ENCODE measurements around the gene NSFL1C.

NSFL1C gene

GRCh38 chr20:1473246-1474220, 6.9 kb upstream of the NSFL1C start:
- no peak for FAIRE-seq
- no peak for TF ChIP-seq CTCF (IDR thresholded peaks at IDR 0.05; ENCODE audit: insufficient read depth, missing control alignments)
- DNase-seq (ENCODE audit: insufficient read length, low spot score), result no peak

DNA sequence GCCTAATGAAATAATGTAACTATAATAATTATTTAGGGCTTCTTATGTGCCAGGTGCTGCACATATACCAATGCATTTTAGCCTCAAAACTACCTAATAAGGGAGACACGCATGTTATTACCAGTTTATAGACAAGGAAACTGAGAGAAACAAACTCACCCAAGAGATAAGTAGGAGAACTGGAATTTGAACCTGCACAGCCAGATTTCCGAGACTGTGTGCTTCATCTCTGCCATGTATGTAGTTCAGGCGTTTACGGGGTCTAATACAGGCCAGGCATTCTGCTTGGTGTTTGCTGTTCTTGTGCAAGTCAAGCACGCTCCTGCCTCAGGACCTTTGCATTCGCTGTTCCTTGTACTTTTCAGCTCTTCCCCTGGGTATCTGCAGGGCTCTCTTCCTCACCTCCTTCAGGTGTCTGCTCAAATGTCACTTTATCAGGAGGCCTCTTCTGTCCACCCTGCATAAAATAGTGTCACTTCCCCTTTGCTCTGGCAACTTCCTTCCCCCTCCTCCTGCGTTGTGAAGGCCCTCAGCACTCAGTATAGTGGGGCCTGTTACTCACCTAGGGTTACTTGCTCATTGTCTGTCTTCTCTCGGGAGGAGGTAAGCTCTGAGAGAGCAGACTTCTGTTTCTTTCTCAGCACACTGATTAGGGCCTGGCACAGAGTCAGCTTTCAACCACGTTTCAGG, 6.1 kb upstream of the NSFL1C start:
- DNase-seq (ENCODE audit: insufficient read length, low spot score), result no peak
- no peak for TF ChIP-seq CTCF (IDR thresholded peaks at IDR 0.05; ENCODE audit: insufficient read depth, missing control alignments)
- no peak for FAIRE-seq

DNA sequence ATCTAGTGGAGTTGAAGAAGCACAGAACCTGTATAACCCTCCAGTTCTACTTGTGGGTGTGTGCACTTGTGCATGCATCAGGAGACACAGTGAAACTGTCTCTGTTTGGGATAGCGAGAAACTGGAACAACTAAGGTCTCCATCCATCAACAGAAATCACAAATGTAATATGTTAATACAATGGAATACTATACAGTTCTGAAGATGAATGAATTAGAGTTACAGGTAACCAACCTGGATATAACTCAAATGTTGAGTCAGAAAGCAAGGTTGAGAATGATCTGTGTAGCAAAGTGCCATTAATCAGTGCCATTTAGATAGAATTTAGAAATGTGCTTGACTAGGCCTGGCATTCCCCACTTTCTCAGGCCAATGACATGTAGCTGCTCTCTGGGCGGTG, 4.6 kb upstream of the NSFL1C start:
- no peak for FAIRE-seq

GRCh38 chr20:1469925-1470571, 3.4 kb upstream of the NSFL1C start:
- no peak for FAIRE-seq
- no peak for DNase-seq (ENCODE audit: insufficient read length, low spot score)
- TF ChIP-seq CTCF (IDR thresholded peaks at IDR 0.05; ENCODE audit: insufficient read depth, missing control alignments), result peak; percentile 74

More for the DNA sequence above, 4.6 kb upstream of the NSFL1C start:
- no peak for DNase-seq (ENCODE audit: insufficient read length, low spot score)
- no peak for TF ChIP-seq CTCF (IDR thresholded peaks at IDR 0.05; ENCODE audit: insufficient read depth, missing control alignments)

DNA sequence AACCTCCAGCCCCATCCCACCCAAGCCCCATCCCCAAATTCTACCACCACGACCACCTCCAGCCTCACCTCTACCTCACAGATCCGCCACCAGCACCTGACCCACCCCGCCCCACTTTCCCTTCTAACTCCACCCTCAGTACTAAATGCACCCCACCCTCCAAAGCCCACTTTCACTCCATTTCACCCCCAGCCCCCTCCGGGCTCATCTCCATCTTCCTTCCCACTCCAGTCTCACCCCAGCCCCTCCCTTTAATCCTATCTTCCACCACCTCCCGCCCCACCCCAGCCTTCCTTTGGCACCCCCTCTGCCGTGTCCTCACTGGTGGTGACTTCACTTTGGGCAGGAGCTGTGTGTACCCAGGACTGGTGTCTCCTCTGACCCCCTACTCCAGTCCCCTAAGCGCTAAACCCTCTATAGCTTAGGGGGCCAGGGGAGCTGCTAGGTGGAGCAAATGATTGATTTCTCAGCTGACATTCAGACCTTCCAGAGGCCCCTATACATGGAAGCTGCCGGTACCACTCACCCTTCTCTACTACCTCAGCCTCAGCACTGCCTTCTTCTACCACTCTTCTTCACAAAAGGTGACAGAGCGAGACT, 2.8 kb upstream of the NSFL1C start:
- DNase-seq (ENCODE audit: insufficient read length, low spot score) (no peak), FAIRE-seq (no peak)
- no peak for TF ChIP-seq CTCF (IDR thresholded peaks at IDR 0.05; ENCODE audit: insufficient read depth, missing control alignments)

DNA sequence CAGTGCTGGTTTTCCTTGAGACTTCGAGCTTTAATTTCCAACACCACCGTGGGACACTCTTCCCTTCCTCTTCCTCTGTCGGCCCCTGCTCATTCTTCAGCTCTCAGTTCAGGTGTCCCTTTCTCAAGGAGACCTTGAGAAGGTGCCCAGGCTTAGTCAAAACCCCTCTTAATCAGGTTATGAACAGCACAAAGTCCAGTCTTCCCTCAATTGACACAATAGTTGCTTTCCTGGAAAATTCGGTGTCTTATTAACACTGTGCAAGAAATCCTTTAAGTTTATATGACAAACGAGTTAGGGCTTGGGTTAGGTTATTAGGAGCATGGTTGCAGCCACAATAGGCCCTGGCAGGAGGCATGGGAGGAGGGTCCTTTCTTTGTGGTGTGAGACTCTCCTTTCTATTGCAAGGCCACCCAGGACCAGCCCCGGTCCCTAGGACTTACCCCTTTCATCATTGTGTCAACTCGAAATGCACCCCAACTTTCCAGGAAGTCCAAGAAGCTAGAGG, 1.5 kb upstream of the NSFL1C start:
- no peak for TF ChIP-seq CTCF (IDR thresholded peaks at IDR 0.05; ENCODE audit: insufficient read depth, missing control alignments)
- FAIRE-seq (no peak), DNase-seq (ENCODE audit: insufficient read length, low spot score) (no peak)
